Chondrocyte (in vitro differentiated cells): ENCODE data around the gene TMEM235. TPM values are rescaled to one million over a fixed set of nuclear protein-coding genes. Genes with fewer than 3 reads are reported as not detected.
A peak's percentile ranks its signal among the peaks of the same experiment; 100 is the strongest.

ENCODE experiments used
- DNase-seq: peaks from one replicate; pipeline ENCODE4 v3.0.0; 2021; ENCODE audit warnings: mixed read lengths, low spot score
- H3K27ac Mint-ChIP-seq: one replicate; pipeline ENCODE4 v1.8.0; 2021; ENCODE audit warnings: mild to moderate bottlenecking, moderate library complexity, mixed read lengths; ENCODE audit not compliant: unreplicated experiment
- H3K27me3 Mint-ChIP-seq: 2 replicates; pipeline ENCODE4 v1.8.0; 2021; ENCODE audit warnings: low read depth, mixed read lengths
- H3K36me3 Mint-ChIP-seq: 2 replicates; pipeline ENCODE4 v1.8.0; 2021; ENCODE audit warnings: low read depth, mixed read lengths
- H3K4me1 Mint-ChIP-seq: 2 replicates; pipeline ENCODE4 v1.8.0; 2021; ENCODE audit warnings: low read depth, mild to moderate bottlenecking, mixed read lengths
- H3K4me3 Mint-ChIP-seq: one replicate; pipeline ENCODE4 v1.8.0; 2021; ENCODE audit warnings: mild to moderate bottlenecking, moderate library complexity, mixed read lengths; ENCODE audit not compliant: unreplicated experiment
- H3K9me3 Mint-ChIP-seq: 2 replicates; pipeline ENCODE4 v1.8.0; 2021; ENCODE audit warnings: low read depth, mixed read lengths
- CTCF ChIP-seq: fragments of 200-600 bp; sonication (generic); IDR thresholded peaks from 2 replicates; pipeline ENCODE4 v1.5.0; 2021; ENCODE audit warnings: antibody characterized with exemption, mild to moderate bottlenecking, moderate library complexity
- total RNA-seq: library from RNA; stranded (reverse); gene quantifications from 3 replicates; pipeline ENCODE4 v1.2.1, GENCODE V29; 2021

Gene TMEM235
- total RNA-seq, 1 donor from 2014 or later, result not detected

- Mint-ChIP-seq H3K27ac (peak overlapping the region; percentile 59), H3K9me3 (no peaks in the 10 kb centered on the region), H3K4me1 (peaks cover 21% of the 10 kb centered on the region), H3K27me3 (no peaks in the 10 kb centered on the region), H3K4me3 (peak overlapping the region; percentile 41), H3K36me3 (no peaks in the 10 kb centered on the region)
- no peak for DNase-seq
- no peak for TF ChIP-seq CTCF
These were observed 37.8 kb downstream of the TMEM235 start for GRCh38 chr17:78268951-78269905.

GRCh38 chr17:78269955-78270381, 38.5 kb downstream of the TMEM235 start:
- Mint-ChIP-seq H3K27me3 (no peaks in the 10 kb centered on the region), H3K27ac (no peak overlapping the region), H3K4me1 (peaks cover 21% of the 10 kb centered on the region), H3K4me3 (no peak overlapping the region), H3K36me3 (no peaks in the 10 kb centered on the region), H3K9me3 (no peaks in the 10 kb centered on the region)
- no peak for DNase-seq
- no peak for TF ChIP-seq CTCF

- no peak overlapping the region for H3K27ac Mint-ChIP-seq
- H3K27me3 Mint-ChIP-seq, result no peaks in the 10 kb centered on the region
- TF ChIP-seq CTCF, result no peak
- no peaks in the 10 kb centered on the region for H3K9me3 Mint-ChIP-seq
- H3K36me3 Mint-ChIP-seq, result no peaks in the 10 kb centered on the region
- DNase-seq, result no peak
- no peak overlapping the region for H3K4me3 Mint-ChIP-seq
- peaks cover 21% of the 10 kb centered on the region for H3K4me1 Mint-ChIP-seq
These were observed 40.2 kb downstream of the TMEM235 start for GRCh38 chr17:78271419-78272170.

- Mint-ChIP-seq H3K36me3 (no peaks in the 10 kb centered on the region), H3K9me3 (no peaks in the 10 kb centered on the region), H3K4me1 (peaks cover 21% of the 10 kb centered on the region), H3K4me3 (no peak overlapping the region), H3K27ac (no peak overlapping the region), H3K27me3 (no peaks in the 10 kb centered on the region)
- DNase-seq, result no peak
- no peak for TF ChIP-seq CTCF
These were observed 40.9 kb downstream of the TMEM235 start for GRCh38 chr17:78272181-78272913.

GRCh38 chr17:78272914-78273258, 41.5 kb downstream of the TMEM235 start:
- DNase-seq, result no peak
- no peak for TF ChIP-seq CTCF
- no peak overlapping the region for H3K27ac Mint-ChIP-seq
- H3K4me3 Mint-ChIP-seq, result no peak overlapping the region
- no peaks in the 10 kb centered on the region for H3K27me3 Mint-ChIP-seq
- no peaks in the 10 kb centered on the region for H3K36me3 Mint-ChIP-seq
- peaks cover 21% of the 10 kb centered on the region for H3K4me1 Mint-ChIP-seq
- no peaks in the 10 kb centered on the region for H3K9me3 Mint-ChIP-seq
